Right atrium auricular region (tissue), 2 donors: ENCODE results near the gene DDX51. TPM values are rescaled to one million over a fixed set of nuclear protein-coding genes. Genes with fewer than 3 reads are reported as not detected.

ENCODE experiments used
- DNase-seq: peaks from one replicate; pipeline ENCODE4 v3.0.0-alpha.2; 2019; ENCODE audit warnings: low spot score
- H3K27ac ChIP-seq, 2 donors: fragments of 200-600 bp; sonication (generic); 1 replicate in 1 of 2; 2 replicates in 1 of 2; pipeline ENCODE4 v1.5.1; 2016 to 2019
- H3K27me3 ChIP-seq, 2 donors: fragments of 200-600 bp; sonication (generic); one replicate each; pipeline versions ENCODE4 v1.5.1 to v1.6.0; 2017 to 2019
- H3K36me3 ChIP-seq: fragments of 200-600 bp; sonication (generic); one replicate; pipeline ENCODE4 v1.5.1; 2016
- H3K4me1 ChIP-seq, 2 donors: fragments of 200-600 bp; sonication (generic); one replicate each; pipeline versions ENCODE4 v1.5.1 to v1.6.0; 2017 to 2019
- H3K4me3 ChIP-seq, 2 donors: fragments of 200-600 bp; sonication (generic); 1 replicate in 1 of 2; 2 replicates in 1 of 2; pipeline ENCODE4 v1.5.1; 2017 to 2019; ENCODE audit warnings: mild to moderate bottlenecking in 1 of 2, moderate library complexity in 1 of 2
- H3K9me3 ChIP-seq, 2 donors: fragments of 200-600 bp; sonication (generic); one replicate each; pipeline ENCODE4 v1.5.1; 2019
- CTCF ChIP-seq, 2 donors: fragments of 200-600 bp; sonication (generic); IDR thresholded peaks; one replicate each; pipeline ENCODE4 v1.5.1; 2019; ENCODE audit warnings: antibody characterized with exemption in 2 of 2
- total RNA-seq, 2 donors: library from RNA; depleted of rRNA; stranded (reverse); fragments of >200 nt; gene quantifications; one replicate each; pipeline ENCODE4 v1.1.0, GENCODE V29; 2016

The DDX51 gene
- total RNA-seq, 2 donors from 2014 or later = 6.6 to 8.0 TPM

GRCh38 chr12:132176385-132176919, 32.3 kb upstream of the DDX51 start:
- Histone ChIP-seq H3K4me1 (no peaks in the 10 kb centered on the region), H3K27ac (no peak overlapping the region), H3K4me3 (no peak overlapping the region), H3K36me3 (no peaks in the 10 kb centered on the region), H3K27me3 (no peaks in the 10 kb centered on the region), H3K9me3 (no peaks in the 10 kb centered on the region)
- no peak for TF ChIP-seq CTCF (IDR thresholded peaks at IDR 0.05)
- no peak for DNase-seq

GRCh38 chr12:132175496-132176384, 31.6 kb upstream of the DDX51 start:
- Histone ChIP-seq H3K4me1 (no peaks in the 10 kb centered on the region), H3K27me3 (no peaks in the 10 kb centered on the region), H3K9me3 (no peaks in the 10 kb centered on the region), H3K27ac (no peak overlapping the region), H3K4me3 (no peak overlapping the region), H3K36me3 (no peaks in the 10 kb centered on the region)
- DNase-seq = no peak
- no peak for TF ChIP-seq CTCF (IDR thresholded peaks at IDR 0.05)

GRCh38 chr12:132174839-132175490, 30.8 kb upstream of the DDX51 start:
- Histone ChIP-seq H3K9me3 (no peaks in the 10 kb centered on the region), H3K27ac (no peak overlapping the region), H3K27me3 (no peaks in the 10 kb centered on the region), H3K36me3 (no peaks in the 10 kb centered on the region), H3K4me1 (no peaks in the 10 kb centered on the region), H3K4me3 (no peak overlapping the region)
- DNase-seq = no peak
- TF ChIP-seq CTCF (IDR thresholded peaks at IDR 0.05) = no peak

- DNase-seq = no peak
- Histone ChIP-seq H3K9me3 (no peaks in the 10 kb centered on the region), H3K27me3 (no peaks in the 10 kb centered on the region), H3K27ac (no peak overlapping the region), H3K36me3 (no peaks in the 10 kb centered on the region), H3K4me3 (no peak overlapping the region), H3K4me1 (no peaks in the 10 kb centered on the region)
- no peak for TF ChIP-seq CTCF (IDR thresholded peaks at IDR 0.05)
These were observed 30.1 kb upstream of the DDX51 start for GRCh38 chr12:132174015-132174838.

GRCh38 chr12:132173135-132174014, 29.3 kb upstream of the DDX51 start:
- Histone ChIP-seq H3K27me3 (no peaks in the 10 kb centered on the region), H3K36me3 (no peaks in the 10 kb centered on the region), H3K27ac (no peak overlapping the region), H3K4me1 (no peaks in the 10 kb centered on the region), H3K4me3 (no peak overlapping the region), H3K9me3 (no peaks in the 10 kb centered on the region)
- DNase-seq = no peak
- TF ChIP-seq CTCF (IDR thresholded peaks at IDR 0.05) = no peak
